DND-41 (cell line): ENCODE results near the gene SIRT2.

ENCODE experiments used
- CTCF ChIP-seq: IDR thresholded peaks from 2 replicates; pipeline ENCODE4 v1.5.1; 2012; ENCODE audit warnings: borderline replicate concordance, low read length, moderate library complexity, mild to moderate bottlenecking; ENCODE audit not compliant: poor library complexity, severe bottlenecking; ENCODE audit errors: extremely low read depth
- EZH2 ChIP-seq: IDR thresholded peaks from 3 replicates; pipeline ENCODE4 v1.6.1; 2012; ENCODE audit warnings: borderline replicate concordance, low read depth, mild to moderate bottlenecking, moderate library complexity, low read length, inconsistent platforms; ENCODE audit not compliant: severe bottlenecking

- TF ChIP-seq CTCF: no peak
- TF ChIP-seq EZH2: no peak
Observed at GRCh38 chr19:38888876-38889275, 10.5 kb downstream of the SIRT2 start.
